SW 1271 (cell line): ENCODE results near the gene ALX3.
A peak's percentile ranks its signal among the peaks of the same experiment; 100 is the strongest.
"Not testable (repeated sequence)": the region's sequence is repeated elsewhere in the genome, so short reads cannot be mapped to it uniquely, and the experiment has no call there.

Source experiments
- DNase-seq, 2 experiments: peaks; one replicate each; lab custom pipeline; 2025; lab: John Stamatoyannopoulos, UW

ALX3 gene

DNA sequence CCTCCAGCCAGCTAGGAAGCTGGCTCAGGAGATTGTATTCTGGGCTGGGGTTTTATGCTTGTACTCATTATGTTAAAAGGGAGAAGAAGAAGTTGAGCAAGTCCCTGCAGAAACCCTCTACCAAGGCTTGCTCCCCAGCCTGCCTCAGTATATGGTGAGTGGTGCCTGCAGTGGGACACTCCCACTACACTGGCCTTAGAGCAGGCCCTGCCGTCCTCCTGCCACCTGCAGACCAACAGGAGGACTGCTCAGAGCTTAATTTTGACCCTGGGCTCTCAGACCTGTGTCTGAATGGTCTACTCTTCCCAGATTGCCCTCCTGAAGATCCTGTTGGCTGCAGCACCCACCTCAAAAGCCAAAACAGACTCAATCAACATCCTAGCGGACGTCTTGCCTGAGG lies 23.0 kb downstream of the ALX3 start:
- DNase-seq, result no peak

DNA sequence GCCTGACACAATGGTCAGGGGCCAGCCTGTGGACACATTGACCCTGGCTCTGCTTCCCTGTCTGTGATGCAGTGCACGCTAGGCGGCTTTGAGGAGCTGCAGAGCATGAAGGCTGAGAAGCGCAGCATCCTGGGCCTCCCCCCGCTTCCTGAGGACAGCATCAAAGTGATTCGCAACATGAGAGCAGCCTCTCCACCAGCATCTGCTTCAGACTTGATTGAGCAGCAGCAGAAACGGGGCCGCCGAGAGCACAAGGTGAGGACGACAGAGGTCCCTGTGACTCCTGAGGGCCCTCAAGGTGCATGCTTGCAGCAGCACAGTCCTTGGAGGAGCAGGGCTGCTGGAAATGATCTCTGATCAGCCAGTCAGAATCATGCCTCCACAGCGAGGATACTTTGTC lies 27.5 kb downstream of the ALX3 start:
- no peak for DNase-seq

DNA sequence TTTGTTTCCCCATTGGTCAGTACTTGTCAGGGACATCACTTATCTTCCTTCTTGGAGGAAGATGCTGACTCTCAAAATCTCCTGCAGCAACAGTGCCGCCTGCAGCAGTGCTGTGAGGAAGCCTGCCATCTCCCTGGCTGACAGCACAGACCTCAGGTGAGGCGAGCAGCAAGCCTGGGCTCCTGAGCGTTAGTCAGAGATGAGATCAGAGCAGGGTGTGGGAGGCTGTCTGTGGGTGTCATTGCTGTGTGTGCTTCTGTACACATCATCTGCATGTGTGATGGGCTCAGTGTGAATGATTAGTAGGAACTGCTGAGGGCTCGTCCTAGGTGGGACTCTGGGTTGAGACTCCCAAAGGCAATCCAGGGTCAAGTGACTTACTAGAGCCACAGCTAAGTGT lies 29.9 kb downstream of the ALX3 start:
- DNase-seq, result no peak

DNA sequence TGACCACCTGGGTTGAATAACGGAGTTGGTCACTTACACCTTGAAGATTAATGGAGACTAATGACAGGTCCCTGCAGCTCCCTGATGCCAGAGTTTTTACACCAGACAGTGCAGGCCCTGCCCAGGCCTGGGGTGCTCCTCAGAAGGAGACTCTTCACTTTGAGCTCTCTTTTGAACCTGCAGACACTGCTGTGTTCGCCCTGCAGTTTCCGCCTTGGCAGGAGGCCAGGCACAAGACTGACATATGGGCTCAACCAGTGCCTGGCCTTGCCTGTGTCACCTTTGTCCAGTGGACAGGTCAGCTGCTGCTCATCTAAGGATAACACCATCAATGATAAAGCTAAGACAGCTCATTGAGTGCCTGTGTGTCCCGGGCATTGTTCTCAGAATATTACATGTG lies 30.8 kb downstream of the ALX3 start:
- DNase-seq, result no peak

DNA sequence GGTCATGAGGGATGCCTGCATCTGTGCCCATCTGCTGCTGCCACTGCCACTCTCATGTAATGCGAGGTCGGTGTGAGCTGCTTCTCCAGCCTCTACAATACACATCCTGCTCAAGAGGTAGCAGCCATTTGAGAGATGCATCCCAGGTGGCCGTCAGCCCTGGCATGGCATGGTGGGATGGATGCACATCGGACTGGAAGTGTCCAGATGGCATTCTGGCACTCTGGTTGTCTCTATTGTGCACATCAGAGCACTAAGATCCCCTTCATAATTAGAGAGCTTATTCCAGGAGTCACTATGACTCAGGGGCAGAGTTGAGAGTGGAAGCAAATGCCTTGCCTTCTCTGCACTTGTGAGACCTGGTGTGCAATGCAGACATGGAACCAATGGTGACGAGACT lies 32.2 kb downstream of the ALX3 start:
- no peak for DNase-seq

DNA sequence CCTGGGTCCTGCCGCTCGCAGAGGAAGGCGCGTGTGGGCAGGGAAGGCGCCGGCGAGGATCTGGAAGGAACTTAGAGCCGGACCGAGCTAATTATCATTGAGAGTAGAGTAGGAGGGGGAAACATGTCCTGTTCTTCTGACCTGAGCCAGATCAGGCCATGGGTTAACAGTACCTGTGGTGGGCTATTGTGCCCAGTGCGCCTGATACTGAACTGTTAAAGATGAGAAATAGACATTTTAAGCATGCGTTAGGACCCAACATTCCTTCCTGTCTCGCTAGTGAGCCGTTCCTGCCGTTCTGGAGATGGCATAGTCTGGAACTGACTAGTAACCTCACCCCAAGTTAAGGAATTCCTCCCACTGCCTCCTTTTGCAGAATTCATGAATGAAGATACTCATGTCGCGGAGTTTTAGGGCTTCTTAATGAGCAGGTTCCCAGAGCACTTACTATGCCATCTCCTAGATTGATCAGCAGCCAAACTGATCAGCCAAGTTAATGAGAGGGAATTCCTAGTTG lies 35.2 kb downstream of the ALX3 start:
- peak in 1 of 2 experiments; percentile 19 for DNase-seq

DNA sequence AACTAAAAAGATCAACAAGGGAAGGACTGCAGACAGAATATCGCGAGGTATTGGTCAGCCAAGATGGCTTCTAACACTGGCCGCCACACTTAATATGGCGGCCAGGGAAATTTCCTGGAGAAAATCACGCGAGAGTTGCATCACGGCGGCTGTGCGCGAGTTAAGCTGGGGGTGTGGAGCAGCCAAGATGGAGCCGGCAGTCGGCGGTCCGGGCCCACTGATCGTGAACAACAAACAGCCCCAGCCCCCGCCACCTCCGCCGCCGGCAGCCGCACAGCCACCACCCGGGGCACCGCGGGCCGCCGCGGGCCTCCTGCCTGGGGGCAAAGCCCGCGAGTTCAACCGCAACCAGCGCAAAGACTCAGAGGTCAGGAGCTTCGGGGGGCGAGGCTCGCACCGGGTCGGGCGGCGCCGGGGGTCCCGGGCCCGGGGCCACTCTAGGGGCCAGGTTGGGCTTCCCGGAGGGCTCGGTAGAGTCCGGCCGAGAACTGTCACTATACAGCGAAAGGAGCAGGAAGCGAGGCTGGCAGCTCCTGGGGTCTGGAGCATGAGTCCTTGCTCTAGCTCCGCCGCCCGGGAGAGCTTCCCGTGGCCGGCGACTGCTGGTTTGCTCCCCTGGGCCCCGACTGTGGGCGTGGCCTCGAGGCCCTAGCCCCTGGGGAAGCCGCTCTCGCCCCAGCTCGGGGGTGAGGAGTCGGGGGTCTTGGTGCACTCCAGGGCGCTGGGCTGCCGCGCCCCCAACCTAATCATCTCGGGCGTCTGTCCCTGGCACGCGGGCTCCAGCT lies 35.8 kb downstream of the ALX3 start, which contains the start of gene STRIP1:
TSS of gene STRIP1 (plus strand) at position 174 of the 785 bp plus-strand sequence. CDS start at position 188, 14 bp downstream.
- DNase-seq, result peak; percentile 67 to 93

DNA sequence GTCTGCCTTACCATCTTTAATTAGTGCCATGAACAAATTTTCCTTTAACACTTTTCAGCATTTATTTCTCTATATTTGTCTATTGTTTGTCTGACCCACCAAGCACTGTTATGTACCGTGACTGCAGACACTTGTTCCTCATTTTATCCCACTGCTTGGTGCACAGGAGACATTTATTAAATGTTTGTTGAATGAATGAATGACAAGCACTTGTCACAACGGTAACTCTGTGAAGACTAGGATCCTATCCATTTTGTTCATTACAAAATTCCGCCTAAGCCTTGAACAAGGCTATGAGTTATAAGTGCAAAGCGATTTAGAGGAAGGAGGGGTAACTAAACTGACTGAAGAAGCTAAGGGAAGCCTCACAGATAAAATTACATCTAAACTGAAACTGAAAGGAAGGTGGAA lies 36.4 kb downstream of the ALX3 start:
- no peak for DNase-seq

DNA sequence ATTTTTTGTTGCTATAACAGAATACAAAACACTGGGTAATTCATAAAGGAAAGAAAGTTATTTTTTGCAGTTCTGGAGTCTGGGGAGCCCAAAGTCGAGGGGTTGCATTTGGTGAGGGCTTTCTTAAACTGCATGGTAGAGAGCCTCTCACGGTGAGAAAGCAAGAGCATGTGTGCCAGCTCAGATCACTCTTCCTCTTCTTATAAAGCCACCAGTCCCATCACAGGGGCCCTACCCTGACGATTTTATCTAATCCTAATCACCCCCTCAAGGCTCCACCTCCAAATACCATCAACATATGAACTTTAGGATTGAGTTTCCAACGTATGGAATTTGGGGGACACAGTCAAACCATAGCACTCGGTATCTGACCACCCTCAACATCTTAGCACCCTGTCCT lies 37.1 kb downstream of the ALX3 start:
- no peak for DNase-seq

DNA sequence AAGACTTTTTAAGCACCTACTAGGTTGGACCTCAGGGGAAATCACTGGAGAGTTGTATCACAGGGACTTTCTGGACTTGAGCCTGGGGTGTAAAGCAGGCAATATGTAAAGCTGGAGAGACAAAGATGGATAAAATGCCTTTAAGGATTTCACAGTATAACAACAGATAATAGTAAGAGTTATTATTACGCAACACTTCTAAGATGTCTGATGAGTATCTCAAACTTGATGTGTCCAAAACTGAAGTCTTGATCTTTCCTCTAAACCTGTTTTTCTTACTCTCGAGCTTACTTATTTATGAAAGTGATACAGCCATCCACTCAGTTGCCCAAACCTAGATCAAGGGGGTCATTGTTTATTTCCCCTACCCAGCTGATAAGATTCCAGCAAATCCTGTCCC lies 38.1 kb downstream of the ALX3 start:
- DNase-seq, result no peak

DNA sequence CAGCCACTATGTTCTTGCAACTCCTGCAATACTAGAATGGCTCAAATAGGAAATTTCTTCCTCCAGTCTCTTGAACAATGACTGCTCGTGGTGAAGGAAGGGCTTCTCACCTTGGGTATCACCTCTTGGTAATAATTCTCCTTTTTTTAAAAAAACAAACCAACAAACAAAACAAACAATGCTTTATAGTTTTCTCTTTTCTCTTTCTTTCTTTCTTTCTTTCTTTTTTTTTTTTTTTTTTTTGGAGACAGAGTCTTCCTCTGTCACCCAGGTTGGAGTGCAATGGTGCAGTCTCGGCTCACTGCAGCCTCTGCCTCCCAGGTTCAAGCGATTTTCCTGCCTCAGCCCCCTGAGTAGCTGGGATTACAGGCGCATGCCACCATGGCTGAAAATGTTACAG lies 39.8 kb downstream of the ALX3 start:
- not testable (repeated sequence) for DNase-seq

DNA sequence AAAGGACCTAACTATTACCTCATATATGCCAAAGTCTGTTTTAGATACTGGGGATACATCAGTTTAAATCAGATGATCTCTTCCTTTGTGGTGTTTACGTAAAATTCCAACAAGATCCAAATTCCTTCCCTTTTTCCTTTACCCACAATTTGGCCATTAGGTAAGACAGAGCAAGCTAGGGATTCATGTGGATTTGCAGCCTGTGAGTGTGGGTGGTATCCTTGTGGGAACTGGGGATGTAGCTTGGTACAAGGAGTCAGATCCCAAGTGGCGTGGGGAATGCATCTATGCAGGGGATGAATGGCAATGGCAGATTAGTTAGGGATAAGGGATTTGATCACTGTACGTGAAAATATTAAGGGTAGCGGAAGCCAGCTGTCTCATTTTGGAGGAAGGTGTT lies 45.9 kb downstream of the ALX3 start:
- no peak for DNase-seq

DNA sequence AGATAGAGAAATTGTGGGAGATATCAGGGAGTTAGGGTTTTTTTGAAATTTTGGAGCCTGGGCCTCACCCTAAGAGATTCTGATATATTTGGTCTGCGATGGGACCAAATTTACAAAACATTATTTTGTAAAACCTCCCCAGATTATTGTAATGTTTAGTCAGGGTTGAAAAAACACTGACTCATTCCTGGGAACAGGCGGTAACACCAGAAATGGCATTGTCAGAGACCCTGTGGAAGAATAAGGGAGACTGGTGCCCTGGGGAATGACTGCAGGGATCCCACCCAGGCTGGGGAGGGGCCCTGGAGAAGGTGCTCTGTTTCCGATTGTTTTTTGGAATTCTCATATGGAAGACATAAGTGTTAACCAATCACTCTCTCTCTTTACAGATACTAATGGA lies 49.2 kb downstream of the ALX3 start:
- no peak for DNase-seq

DNA sequence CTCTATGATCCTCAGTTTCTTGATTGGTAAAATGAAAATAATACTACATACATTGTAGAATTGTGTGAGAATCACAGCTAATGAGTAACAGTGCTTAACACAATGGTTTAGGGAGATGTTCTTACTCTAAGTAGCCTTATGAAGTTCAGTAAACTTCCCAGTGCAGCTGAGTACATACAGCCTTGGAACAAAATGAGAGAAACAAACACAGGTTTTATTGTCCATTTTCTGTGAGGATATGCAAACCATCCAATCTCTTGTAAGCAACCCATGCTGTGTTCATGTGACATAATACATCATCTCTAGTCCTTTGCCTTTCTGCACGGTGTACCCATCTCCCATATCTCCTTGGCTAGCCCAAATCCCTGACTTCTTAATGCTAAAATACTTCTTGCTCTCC lies 50.7 kb downstream of the ALX3 start:
- DNase-seq, result no peak

DNA sequence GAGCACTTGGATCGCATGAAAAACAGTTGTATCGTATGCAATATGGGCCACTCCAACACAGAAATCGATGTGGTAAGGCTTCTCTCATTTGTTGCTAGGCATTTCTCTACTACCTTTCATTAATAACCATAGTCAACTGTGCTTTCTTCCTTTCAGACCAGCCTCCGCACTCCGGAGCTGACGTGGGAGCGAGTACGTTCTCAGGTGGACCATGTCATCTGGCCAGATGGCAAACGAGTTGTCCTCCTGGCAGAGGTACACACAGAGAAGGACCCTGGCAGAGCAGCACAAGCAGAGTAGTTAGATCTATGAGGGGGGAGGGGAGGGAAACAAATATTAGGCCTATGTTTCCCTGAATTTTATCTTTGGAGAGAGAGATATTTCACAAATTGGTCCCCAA lies 52.1 kb downstream of the ALX3 start:
- no peak for DNase-seq

DNA sequence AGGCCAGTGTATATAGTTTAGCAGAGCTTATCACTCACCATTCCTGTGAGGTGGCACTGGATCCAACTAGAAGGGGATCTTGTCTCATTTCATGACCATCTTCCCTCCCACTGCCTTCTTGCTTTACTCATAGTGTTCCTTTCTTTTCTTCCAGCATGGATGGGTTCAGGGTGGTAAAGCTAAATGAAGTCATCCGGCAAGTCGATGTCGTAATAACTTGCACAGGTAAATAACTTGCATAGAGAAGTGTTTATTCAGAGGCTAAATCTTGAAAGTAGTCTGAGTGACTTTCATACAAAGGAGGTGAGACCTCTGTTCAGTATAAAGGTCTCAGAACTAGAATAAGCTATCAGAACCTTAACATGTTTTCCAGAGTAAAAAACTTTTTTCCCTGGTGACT lies 52.7 kb downstream of the ALX3 start:
- no peak for DNase-seq

DNA sequence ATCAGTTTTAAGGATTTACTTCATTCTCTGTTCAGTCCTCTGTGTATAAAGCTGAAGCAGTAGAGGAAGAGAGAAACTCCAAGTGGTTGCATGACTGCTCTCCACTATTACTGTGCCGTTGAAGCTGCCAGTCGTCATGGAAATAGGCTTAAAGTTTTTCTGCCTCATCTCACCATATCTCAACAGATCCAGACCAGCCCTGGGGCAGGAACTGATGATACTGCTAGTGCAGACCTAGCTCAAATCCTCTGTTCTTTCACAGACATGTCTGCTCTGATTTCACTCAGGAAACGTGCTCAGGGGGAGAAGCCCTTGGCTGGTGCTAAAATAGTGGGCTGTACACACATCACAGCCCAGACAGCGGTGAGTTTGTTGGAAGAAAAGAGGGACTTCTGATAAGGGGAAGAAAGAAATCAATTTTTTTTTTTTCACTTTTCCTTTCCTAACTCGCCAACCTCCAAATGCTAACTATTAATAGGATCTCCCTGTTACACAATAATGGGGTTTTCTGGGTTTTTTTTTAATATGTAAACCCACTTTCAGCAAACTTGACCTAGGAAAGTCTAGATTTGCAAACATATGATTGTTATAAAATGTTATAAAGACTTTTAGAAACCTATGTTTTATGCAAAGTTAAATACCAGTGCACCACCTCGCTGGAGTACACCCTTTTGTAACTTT lies 58.2 kb downstream of the ALX3 start:
- DNase-seq, result no peak

DNA sequence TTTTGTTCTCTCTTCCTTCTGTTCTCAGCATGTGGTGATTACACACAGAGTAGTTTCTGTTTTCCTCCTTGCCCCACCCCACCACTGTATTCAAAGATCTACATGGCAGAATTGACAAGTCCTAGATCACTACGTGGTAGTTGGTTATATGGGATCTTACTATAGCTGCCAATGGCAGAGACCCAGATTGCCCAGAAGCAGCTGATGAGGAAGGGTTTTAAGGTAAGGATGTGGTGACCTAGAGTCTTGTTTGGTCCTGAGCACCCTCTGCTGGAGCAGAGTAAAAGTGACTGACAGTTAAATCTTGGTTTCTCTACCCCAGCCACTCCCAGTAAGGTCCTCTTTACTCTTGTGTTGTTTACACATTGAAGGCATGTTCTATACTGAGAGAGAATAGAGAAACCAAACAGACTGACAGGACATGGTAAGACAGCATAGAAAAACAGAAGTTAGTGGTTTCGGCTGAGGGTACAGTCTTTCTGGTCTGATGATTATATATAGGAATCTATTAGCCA lies 58.9 kb downstream of the ALX3 start:
- peak in 1 of 2 experiments; percentile 54 for DNase-seq
